GM23338 (cell line): ENCODE data around the gene FGF11.

Source experiments
- CREB1 ChIP-seq: fragments of 250-450 bp; sonication (Bioruptor Pico); IDR thresholded peaks from 2 replicates; pipeline ENCODE4 v1.5.0; 2020; ENCODE audit warnings: low read depth, mild to moderate bottlenecking, moderate library complexity
- EZH2 ChIP-seq: fragments of 200-600 bp; sonication (generic); IDR thresholded peaks from one replicate; pipeline ENCODE4 v1.8.0; 2017; ENCODE audit warnings: antibody characterized with exemption, mild to moderate bottlenecking, low read depth; ENCODE audit not compliant: unreplicated experiment
- JUNB ChIP-seq: IDR thresholded peaks from one replicate; pipeline ENCODE4 v1.6.1; 2016; ENCODE audit warnings: antibody characterized with exemption; ENCODE audit not compliant: unreplicated experiment
- TF ChIP-seq, protein P1 (sequence below), 2 experiments: fragments of 200-600 bp in 1 of 2; sonication (generic) in 1 of 2; conservative IDR thresholded peaks; 2 replicates each; pipeline versions ENCODE4 v1.5.1 to v1.6.1; 2016 to 2017; ENCODE audit warnings: antibody characterized with exemption in 2 of 2, low read depth in 2 of 2, mild to moderate bottlenecking in 2 of 2, moderate library complexity in 1 of 2

DNA sequence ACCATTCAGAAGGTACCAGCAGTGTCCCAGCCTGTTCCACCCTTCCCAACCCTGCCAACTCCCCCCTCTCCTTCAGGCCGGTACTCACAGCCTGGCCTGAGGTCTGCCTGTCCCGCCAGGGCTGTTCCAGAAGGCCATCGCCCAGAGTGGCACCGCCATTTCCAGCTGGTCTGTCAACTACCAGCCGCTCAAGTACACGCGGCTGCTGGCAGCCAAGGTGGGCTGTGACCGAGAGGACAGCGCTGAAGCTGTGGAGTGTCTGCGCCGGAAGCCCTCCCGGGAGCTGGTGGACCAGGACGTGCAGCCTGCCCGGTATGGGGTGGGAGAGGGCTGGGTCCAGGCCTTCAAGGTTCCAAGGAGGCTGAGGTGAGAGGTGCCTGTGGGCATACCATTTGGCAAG is 24.5 kb upstream of the FGF11 start:
- TF ChIP-seq CREB1 (CRISPR knock-in tag) = no peak
- TF ChIP-seq EZH2 = no peak
- TF ChIP-seq, protein P1, sequence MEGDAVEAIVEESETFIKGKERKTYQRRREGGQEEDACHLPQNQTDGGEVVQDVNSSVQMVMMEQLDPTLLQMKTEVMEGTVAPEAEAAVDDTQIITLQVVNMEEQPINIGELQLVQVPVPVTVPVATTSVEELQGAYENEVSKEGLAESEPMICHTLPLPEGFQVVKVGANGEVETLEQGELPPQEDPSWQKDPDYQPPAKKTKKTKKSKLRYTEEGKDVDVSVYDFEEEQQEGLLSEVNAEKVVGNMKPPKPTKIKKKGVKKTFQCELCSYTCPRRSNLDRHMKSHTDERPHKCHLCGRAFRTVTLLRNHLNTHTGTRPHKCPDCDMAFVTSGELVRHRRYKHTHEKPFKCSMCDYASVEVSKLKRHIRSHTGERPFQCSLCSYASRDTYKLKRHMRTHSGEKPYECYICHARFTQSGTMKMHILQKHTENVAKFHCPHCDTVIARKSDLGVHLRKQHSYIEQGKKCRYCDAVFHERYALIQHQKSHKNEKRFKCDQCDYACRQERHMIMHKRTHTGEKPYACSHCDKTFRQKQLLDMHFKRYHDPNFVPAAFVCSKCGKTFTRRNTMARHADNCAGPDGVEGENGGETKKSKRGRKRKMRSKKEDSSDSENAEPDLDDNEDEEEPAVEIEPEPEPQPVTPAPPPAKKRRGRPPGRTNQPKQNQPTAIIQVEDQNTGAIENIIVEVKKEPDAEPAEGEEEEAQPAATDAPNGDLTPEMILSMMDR (conservative IDR thresholded peaks at IDR 0.05; ENCODE audit: low read depth in 2 of 2) = no peak
- no peak for TF ChIP-seq JUNB
